OCI-LY7 (cell line): ENCODE results near the gene TNN. TPM values are rescaled to one million over a fixed set of nuclear protein-coding genes. Genes with fewer than 3 reads are reported as not detected.

Source experiments
- BruUV-seq: library from RNA; stranded (reverse); fragments of 400-500 nt; replicated peaks from 2 replicates; lab custom pipeline; 2021; lab: Mats Ljungman, UMichigan
- CTCF ChIA-PET: fragments of 300-600 bp; sonication (Branson Sonifier 250); formaldehyde crosslinking; loops from one replicate; lab custom pipeline; 2022; ENCODE audit warnings: antibody characterized with exemption; ENCODE audit not compliant: unreplicated experiment; lab: Charles Lee
- POLR2A ChIA-PET: fragments of 300-600 bp; sonication (Branson Sonifier 250); formaldehyde crosslinking; loops from one replicate; lab custom pipeline; 2022; ENCODE audit warnings: antibody characterized with exemption; lab: Charles Lee
- DNase-seq: peaks from one replicate; pipeline ENCODE4 v3.0.0-alpha.2; 2015; ENCODE audit warnings: low spot score
- H2AFZ ChIP-seq: fragments of 200-600 bp; sonication (generic), shearing (Covaris generic); 2 replicates; pipeline ENCODE4 v1.6.1; 2014; ENCODE audit warnings: mild to moderate bottlenecking, antibody characterized with exemption, low read length, moderate library complexity
- H3K27ac ChIP-seq: fragments of 200-600 bp; sonication (generic); 2 replicates; pipeline ENCODE4 v1.5.1; 2014; ENCODE audit warnings: mixed run types, low read depth, mild to moderate bottlenecking, moderate library complexity, low read length, inconsistent platforms; ENCODE audit not compliant: poor library complexity, severe bottlenecking
- H3K36me3 ChIP-seq: fragments of 200-600 bp; sonication (generic); 2 replicates; pipeline ENCODE4 v1.6.1; 2014; ENCODE audit warnings: mild to moderate bottlenecking, antibody characterized with exemption, low read length, moderate library complexity, mixed read lengths; ENCODE audit not compliant: insufficient read depth
- H3K4me1 ChIP-seq: fragments of 200-600 bp; sonication (generic); 2 replicates; pipeline ENCODE4 v1.5.1; 2014; ENCODE audit warnings: mild to moderate bottlenecking, low read length; ENCODE audit not compliant: insufficient read depth, poor library complexity, severe bottlenecking
- H3K4me2 ChIP-seq: fragments of 200-600 bp; sonication (generic); 2 replicates; pipeline ENCODE4 v1.6.1; 2014; ENCODE audit warnings: mild to moderate bottlenecking, low read length
- H3K4me3 ChIP-seq: fragments of 200-600 bp; sonication (generic); 2 replicates; pipeline ENCODE4 v1.5.1; 2014; ENCODE audit warnings: mild to moderate bottlenecking, low read depth, low read length; ENCODE audit not compliant: poor library complexity, severe bottlenecking
- H3K79me2 ChIP-seq: fragments of 200-600 bp; sonication (generic); 2 replicates; pipeline ENCODE4 v1.6.1; 2016; ENCODE audit warnings: low read depth, mild to moderate bottlenecking, low read length, moderate library complexity, mixed read lengths; ENCODE audit not compliant: insufficient read depth
- H3K9me2 ChIP-seq: fragments of 200-600 bp; sonication (generic); 2 replicates; pipeline ENCODE4 v1.6.1; 2016; ENCODE audit warnings: mild to moderate bottlenecking, low read length, mixed read lengths; ENCODE audit not compliant: insufficient read depth
- H3K9me3 ChIP-seq: fragments of 200-600 bp; sonication (generic); 2 replicates; pipeline ENCODE4 v1.6.1; 2014; ENCODE audit warnings: mild to moderate bottlenecking, mixed run types, low read length, mixed read lengths
- H4K20me1 ChIP-seq: fragments of 200-600 bp; sonication (generic); 2 replicates; pipeline ENCODE4 v1.6.1; 2014; ENCODE audit warnings: mild to moderate bottlenecking, antibody characterized with exemption, low read length, moderate library complexity, mixed read lengths; ENCODE audit not compliant: insufficient read depth
- CTCF ChIP-seq: fragments of 200-600 bp; sonication (generic); conservative IDR thresholded peaks from 2 replicates; pipeline ENCODE4 v1.5.1; 2014; ENCODE audit warnings: mild to moderate bottlenecking, antibody characterized with exemption, low read length, moderate library complexity, mixed read lengths
- EZH2phosphoT487 ChIP-seq: fragments of 200-600 bp; sonication (generic); IDR thresholded peaks from 2 replicates; pipeline ENCODE4 v1.6.1; 2018; ENCODE audit warnings: low read depth, borderline replicate concordance, mild to moderate bottlenecking, mixed run types, antibody characterized with exemption, low read length, moderate library complexity, mixed read lengths
- intact Hi-C: fragments of 100-400 bp; cut with micrococcal nuclease; formaldehyde crosslinking; loops from one replicate; pipeline ENCODE4 v1.10.0; 2022; ENCODE audit not compliant: unreplicated experiment
- total RNA-seq, 2 experiments: library from RNA; depleted of rRNA in 1 of 2; stranded (reverse); fragments of >200 nt in 1 of 2; shearing (Covaris generic) in 1 of 2; gene quantifications; 2 replicates each; pipeline ENCODE4 v1.2.3, GENCODE V29; 2014 to 2022

Gene TNN
- total RNA-seq, 2 experiments from 2014 or later: not detected

GRCh38 chr1:175095069-175095468 is 27.4 kb downstream of the TNN start:
- intact Hi-C loops: no loop called here
- H3K27ac ChIP-seq: no peak overlapping the region
- no peak overlapping the region for H2AFZ ChIP-seq
- DNase-seq: no peak
- H4K20me1 ChIP-seq: no peaks in the 10 kb centered on the region
- no peak overlapping the region for H3K4me3 ChIP-seq
- no peaks in the 10 kb centered on the region for H3K9me2 ChIP-seq
- ChIA-PET POLR2A (no interaction called here), CTCF (no interaction called here)
- no peak overlapping the region for H3K4me2 ChIP-seq
- BruUV-seq: no TSS peak
- H3K36me3 ChIP-seq: no peaks in the 10 kb centered on the region
- no peaks in the 10 kb centered on the region for H3K79me2 ChIP-seq
- H3K9me3 ChIP-seq: no peaks in the 10 kb centered on the region
- no peaks in the 10 kb centered on the region for H3K4me1 ChIP-seq
- TF ChIP-seq EZH2phosphoT487: no peak
- no peak for TF ChIP-seq CTCF

- ChIA-PET CTCF (no interaction called here), POLR2A (no interaction called here)
- no peaks in the 10 kb centered on the region for H3K36me3 ChIP-seq
- H3K79me2 ChIP-seq: no peaks in the 10 kb centered on the region
- DNase-seq: no peak
- no peak for TF ChIP-seq EZH2phosphoT487
- no peak for TF ChIP-seq CTCF
- H3K4me1 ChIP-seq: no peaks in the 10 kb centered on the region
- no peak overlapping the region for H3K4me3 ChIP-seq
- no peak overlapping the region for H3K4me2 ChIP-seq
- no peaks in the 10 kb centered on the region for H3K9me3 ChIP-seq
- no peak overlapping the region for H3K27ac ChIP-seq
- intact Hi-C loops: no loop called here
- no peak overlapping the region for H2AFZ ChIP-seq
- no TSS peak for BruUV-seq
- H4K20me1 ChIP-seq: no peaks in the 10 kb centered on the region
- H3K9me2 ChIP-seq: no peaks in the 10 kb centered on the region
Observed at GRCh38 chr1:175095978-175096607, 28.5 kb downstream of the TNN start.

GRCh38 chr1:175097361-175097760 is 29.7 kb downstream of the TNN start:
- Histone ChIP-seq H4K20me1 (no peaks in the 10 kb centered on the region), H3K4me3 (no peak overlapping the region), H3K4me2 (no peak overlapping the region), H3K9me2 (no peaks in the 10 kb centered on the region), H3K79me2 (no peaks in the 10 kb centered on the region), H2AFZ (no peak overlapping the region), H3K4me1 (no peaks in the 10 kb centered on the region), H3K9me3 (no peaks in the 10 kb centered on the region), H3K36me3 (no peaks in the 10 kb centered on the region), H3K27ac (no peak overlapping the region)
- DNase-seq: no peak
- TF ChIP-seq EZH2phosphoT487 (no peak), CTCF (no peak)
- intact Hi-C loops: no loop called here
- BruUV-seq: no TSS peak
- ChIA-PET POLR2A (no interaction called here), CTCF (no interaction called here)
